GM10248 (cell line): ENCODE data around the gene ATOX1.

Experiments
- CTCF ChIA-PET: fragments of 300-600 bp; sonication (Branson Sonifier 250); formaldehyde crosslinking; extraction: SDS; loops from one replicate; lab custom pipeline; 2021; ENCODE audit warnings: antibody characterized with exemption; lab: Yijun Ruan, JAX
- POLR2A ChIA-PET: fragments of 350-650 bp; sonication (Branson Sonifier 250); formaldehyde crosslinking; extraction: SDS; loops from one replicate; lab custom pipeline; 2020; ENCODE audit warnings: antibody characterized with exemption; lab: Yijun Ruan, JAX
- DNase-seq: peaks from one replicate; pipeline ENCODE4 v3.0.0; 2012; ENCODE audit errors: extremely low spot score
- TF ChIP-seq, protein P1 (sequence below): IDR thresholded peaks from 2 replicates; pipeline ENCODE4 v1.5.1; 2012; ENCODE audit warnings: mild to moderate bottlenecking, low read depth; ENCODE audit errors: extremely low read depth, missing control alignments, control extremely low read depth

The ATOX1 gene, protein sequence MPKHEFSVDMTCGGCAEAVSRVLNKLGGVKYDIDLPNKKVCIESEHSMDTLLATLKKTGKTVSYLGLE

DNA sequence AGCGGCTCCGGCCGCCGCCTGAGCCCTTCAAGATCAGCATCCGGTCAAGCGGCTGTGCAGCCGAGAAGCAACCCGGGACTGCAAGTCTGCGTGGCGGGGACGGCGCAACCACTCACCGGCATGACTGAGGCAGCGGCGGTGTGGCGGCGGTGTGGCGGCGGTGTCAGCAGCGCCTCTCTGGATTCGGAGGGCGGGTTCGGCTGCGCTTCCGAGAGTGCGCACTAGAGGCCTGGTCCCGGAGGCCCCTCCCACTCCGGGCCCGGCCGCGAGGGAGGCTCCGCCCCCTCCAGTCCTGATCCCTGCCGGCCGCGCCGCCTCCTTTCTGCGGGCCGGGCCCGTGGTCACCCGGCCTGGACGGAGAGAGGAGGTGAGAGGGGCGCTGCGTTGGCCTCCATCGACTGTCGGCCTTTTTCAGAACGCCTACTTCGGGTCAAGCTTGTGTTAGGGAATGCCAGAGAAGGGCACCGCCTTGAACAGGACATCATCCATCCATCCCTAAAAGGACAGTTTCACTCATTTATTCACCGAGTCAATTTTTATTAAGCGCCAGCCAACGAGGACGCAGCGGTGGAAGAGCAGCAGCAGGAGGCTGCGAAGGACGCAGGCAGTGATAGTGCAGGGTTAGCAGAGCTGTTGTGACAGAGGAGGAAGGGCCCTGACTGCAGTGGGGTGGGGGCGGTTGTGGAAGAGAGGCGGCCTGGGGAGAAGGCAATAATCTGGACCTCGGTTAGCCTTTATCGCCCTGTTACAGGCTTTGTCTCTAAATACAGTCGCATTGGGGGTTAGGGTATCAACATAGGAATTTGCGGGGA is at the start of gene ATOX1:
Gene ATOX1, minus strand, starts transcription at position 202 of the 812 bp plus-strand sequence. Its CDS starts 80 bp downstream, at position 122.
- CTCF ChIA-PET: interaction anchor here (0.9 to 17.3 kb wide), 8 partner anchors 9 to 106 kb away, joined by 3 to 155 read pairs (median 4); partner anchors contain the start of gene G3BP1

DNA sequence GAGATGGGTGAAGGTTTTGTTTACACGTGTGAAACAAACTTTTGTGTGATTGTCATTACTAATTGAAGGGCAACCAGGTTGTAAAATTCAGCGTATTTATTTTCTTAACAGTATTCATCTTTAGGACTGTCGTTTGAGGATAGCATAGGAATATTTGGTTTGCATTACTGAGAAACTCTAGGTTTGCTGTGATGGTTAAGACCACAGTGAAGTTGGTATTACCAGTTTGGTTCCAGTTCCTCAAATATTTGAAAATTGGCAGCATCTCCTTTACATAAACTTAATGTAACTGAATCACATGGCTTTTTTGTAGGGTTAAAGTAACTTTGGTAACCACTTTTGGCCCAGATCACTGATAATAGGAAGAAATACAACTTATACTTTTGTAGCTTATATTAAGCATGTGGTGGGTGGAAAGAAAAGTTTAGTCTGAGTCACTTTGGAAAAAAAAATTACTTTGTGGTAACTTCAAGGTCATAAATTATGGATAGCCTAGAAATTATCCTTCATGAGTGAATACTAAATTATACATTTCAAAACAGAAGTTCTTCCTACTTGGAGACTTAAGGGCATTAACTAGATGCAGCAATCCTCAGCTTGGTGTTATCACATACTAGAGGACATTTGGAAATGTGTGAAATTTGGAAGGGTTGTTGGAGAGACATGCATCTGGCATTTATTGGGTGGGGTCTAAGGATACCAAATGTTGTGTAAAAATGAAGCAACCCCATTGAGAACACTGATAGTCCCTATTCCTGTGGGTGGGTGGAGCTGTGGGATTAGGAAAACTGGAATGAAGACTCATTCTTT is 47.2 kb upstream of the ATOX1 start:
- ChIA-PET CTCF (interaction anchor here (1.1 to 1.6 kb wide), 4 partner anchors 10 to 337 kb away, joined by 3 to 9 read pairs (median 4); no protein-coding TSS in a partner anchor), POLR2A (no interaction called here)
- no peak for DNase-seq
- TF ChIP-seq, protein P1, sequence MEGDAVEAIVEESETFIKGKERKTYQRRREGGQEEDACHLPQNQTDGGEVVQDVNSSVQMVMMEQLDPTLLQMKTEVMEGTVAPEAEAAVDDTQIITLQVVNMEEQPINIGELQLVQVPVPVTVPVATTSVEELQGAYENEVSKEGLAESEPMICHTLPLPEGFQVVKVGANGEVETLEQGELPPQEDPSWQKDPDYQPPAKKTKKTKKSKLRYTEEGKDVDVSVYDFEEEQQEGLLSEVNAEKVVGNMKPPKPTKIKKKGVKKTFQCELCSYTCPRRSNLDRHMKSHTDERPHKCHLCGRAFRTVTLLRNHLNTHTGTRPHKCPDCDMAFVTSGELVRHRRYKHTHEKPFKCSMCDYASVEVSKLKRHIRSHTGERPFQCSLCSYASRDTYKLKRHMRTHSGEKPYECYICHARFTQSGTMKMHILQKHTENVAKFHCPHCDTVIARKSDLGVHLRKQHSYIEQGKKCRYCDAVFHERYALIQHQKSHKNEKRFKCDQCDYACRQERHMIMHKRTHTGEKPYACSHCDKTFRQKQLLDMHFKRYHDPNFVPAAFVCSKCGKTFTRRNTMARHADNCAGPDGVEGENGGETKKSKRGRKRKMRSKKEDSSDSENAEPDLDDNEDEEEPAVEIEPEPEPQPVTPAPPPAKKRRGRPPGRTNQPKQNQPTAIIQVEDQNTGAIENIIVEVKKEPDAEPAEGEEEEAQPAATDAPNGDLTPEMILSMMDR: no peak

More for the DNA sequence above, at the start of gene ATOX1:
- POLR2A ChIA-PET: interaction anchor here (0.6 to 3.0 kb wide), 3 partner anchors 13 to 506 kb away, joined by 3 to 18 read pairs (median 6); partner anchors contain the start of genes G3BP1, GM2A and SLC36A1
- peak; percentile 99 for DNase-seq
- TF ChIP-seq, protein P1: no peak

DNA sequence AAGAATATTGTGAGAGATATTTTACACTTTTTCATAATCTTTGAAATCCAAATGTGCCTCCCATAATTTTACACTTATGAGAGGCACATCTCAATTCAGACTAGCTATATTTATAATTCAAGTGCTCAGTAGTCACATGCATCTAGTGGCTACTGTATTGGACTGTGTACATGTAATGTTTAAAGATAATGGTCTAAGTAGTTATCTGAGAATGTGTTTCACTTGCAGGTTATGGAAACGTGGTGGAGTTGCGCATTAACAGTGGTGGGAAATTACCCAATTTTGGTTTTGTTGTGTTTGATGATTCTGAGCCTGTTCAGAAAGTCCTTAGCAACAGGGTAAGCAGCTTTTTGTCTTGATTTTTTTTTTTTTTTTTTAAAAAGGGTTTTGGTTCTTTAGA is 42.1 kb upstream of the ATOX1 start:
- no peak for DNase-seq

DNA sequence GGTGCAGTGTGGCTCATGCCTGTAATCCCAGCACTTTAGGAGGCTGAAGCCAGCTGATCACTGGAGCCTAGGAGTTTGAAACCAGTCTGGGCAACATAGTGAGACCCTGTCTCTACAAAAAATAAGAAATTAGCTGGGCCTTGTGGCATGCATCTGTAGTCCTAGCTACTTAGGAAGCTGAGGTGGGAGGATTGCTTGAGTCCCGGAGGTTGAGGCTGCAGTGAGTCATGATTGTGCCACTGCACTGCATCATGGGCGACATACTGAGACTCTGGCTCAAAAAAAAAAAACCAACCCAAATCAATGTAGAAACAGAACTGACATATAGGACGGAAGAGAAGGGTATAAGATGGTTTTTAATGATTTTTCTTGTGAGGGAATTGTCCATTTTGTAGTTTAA is 41.0 kb upstream of the ATOX1 start:
- TF ChIP-seq, protein P1: no peak
- ChIA-PET CTCF (interaction anchor here (1.2 to 2.2 kb wide), 7 partner anchors 8 to 343 kb away, joined by 3 to 7 read pairs (median 5); no protein-coding TSS in a partner anchor), POLR2A (no interaction called here)
- DNase-seq: no peak

More for the DNA sequence above, 42.1 kb upstream of the ATOX1 start:
- ChIA-PET CTCF (interaction anchor here (0.9 to 2.3 kb wide), 7 partner anchors 10 to 342 kb away, joined by 3 to 12 read pairs (median 4); no protein-coding TSS in a partner anchor), POLR2A (no interaction called here)
- TF ChIP-seq, protein P1: no peak

DNA sequence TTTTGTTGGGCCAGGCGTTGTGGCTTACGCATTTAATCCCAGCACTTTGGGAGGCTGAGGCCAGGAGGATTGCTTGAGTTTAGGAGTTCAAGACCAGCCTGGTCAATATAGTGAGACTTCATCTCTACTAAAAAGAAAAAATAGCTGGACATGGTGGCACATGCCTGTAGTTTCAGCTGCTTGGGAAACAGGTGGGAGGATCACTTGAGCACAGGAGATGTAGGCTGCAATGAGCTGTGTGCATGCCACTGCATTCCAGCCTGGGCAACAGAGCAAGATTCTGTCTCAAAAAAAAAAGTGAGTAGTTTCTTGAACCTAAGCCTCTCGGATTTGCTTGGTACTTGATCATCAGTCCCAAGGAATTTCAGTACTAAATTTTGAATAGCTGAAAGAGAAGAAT is 40.2 kb upstream of the ATOX1 start:
- ChIA-PET CTCF (interaction anchor here (0.8 to 2.2 kb wide), 10 partner anchors 9 to 140 kb away, joined by 3 to 7 read pairs (median 4); partner anchors contain the start of gene ATOX1), POLR2A (no interaction called here)
- no peak for DNase-seq
- TF ChIP-seq, protein P1: no peak

DNA sequence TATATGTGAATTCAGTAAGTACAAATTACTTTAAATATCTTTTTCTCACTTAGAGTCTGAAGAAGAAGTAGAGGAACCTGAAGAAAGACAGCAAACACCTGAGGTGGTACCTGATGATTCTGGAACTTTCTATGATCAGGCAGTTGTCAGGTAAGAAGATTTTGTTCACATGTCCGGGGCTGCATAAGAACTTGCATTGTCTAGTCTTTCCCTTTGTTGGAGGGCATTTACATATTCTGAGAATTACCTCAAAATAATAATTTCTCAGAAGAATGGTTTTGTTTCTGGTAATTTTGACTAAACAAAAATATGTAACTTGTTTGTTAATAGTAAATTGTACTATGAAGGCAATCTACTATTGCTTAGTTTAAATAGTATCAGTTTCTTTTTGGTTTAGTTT is 37.0 kb upstream of the ATOX1 start:
- ChIA-PET POLR2A (no interaction called here), CTCF (no interaction called here)
- DNase-seq: no peak
- TF ChIP-seq, protein P1: no peak
